ENCODE measurements around the gene ZC3HAV1L. TPM values are rescaled to one million over a fixed set of nuclear protein-coding genes. Genes with fewer than 3 reads are reported as not detected.

ZC3HAV1L gene
- total RNA-seq, 4 donors from 2014 or later = 7.3 to 12.4 (median 10.2) TPM

DNA sequence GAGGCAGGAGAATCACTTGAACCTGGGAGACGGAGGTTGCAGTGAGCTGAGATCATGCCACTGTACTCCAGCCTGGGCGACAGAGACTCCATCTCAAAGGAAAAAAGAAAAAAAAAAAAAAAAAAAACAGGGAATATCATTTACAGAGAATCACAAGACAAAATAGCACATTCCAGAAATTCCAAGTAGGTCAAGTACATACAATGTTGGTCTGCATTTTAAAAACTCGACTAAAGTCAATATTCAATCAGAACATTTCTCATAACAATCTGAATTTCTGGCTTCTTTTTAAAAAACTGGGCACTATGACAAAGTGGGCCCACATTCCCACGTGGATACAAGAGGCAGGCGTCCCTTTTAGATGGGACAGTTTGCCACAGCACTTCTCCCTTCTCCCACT, 12.8 kb downstream of the ZC3HAV1L start:
- H3K9me3 ChIP-seq = no peaks in the 10 kb centered on the region
- H3K4me1 ChIP-seq = no peaks in the 10 kb centered on the region
- ATAC-seq = no peak
- no peak for TF ChIP-seq POLR2AphosphoS5 (IDR thresholded peaks at IDR 0.05)
- TF ChIP-seq, protein P1, sequence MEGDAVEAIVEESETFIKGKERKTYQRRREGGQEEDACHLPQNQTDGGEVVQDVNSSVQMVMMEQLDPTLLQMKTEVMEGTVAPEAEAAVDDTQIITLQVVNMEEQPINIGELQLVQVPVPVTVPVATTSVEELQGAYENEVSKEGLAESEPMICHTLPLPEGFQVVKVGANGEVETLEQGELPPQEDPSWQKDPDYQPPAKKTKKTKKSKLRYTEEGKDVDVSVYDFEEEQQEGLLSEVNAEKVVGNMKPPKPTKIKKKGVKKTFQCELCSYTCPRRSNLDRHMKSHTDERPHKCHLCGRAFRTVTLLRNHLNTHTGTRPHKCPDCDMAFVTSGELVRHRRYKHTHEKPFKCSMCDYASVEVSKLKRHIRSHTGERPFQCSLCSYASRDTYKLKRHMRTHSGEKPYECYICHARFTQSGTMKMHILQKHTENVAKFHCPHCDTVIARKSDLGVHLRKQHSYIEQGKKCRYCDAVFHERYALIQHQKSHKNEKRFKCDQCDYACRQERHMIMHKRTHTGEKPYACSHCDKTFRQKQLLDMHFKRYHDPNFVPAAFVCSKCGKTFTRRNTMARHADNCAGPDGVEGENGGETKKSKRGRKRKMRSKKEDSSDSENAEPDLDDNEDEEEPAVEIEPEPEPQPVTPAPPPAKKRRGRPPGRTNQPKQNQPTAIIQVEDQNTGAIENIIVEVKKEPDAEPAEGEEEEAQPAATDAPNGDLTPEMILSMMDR (IDR thresholded peaks at IDR 0.05) = no peak
- no peak for TF ChIP-seq POLR2A (IDR thresholded peaks at IDR 0.05)
- TF ChIP-seq EP300 (IDR thresholded peaks at IDR 0.05) = no peak
- 56 to 72% methylated on average over 5 of the region's 5 CpGs for WGBS, 2 donors (ENCODE audit: low coverage in 1 of 2)
- H3K27ac ChIP-seq = no peak overlapping the region
- H3K36me3 ChIP-seq = peaks cover 0 to 58% of the 10 kb centered on the region in 2 donors
- H3K27me3 ChIP-seq = no peaks in the 10 kb centered on the region
- H3K4me3 ChIP-seq = no peak overlapping the region

DNA sequence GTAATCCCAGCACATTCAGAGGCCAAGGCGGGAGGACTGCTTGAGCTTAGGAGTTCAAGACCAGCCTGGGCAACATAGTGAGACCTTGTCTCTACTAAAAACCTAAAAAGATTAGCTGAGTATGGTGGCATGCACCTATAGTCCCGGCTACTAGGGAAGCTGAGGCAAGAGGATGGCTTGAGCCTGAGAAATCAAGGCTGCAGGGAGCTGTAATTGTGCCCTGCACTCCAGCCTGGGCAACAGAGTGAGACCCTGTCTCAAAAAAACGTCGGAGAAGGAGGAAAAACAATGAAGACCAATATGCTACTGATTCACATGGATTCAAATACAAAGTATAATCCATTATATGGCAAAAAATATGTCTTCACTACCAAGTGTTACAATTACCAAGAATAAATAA, 13.6 kb downstream of the ZC3HAV1L start:
- no peaks in the 10 kb centered on the region for H3K27me3 ChIP-seq
- no peak for ATAC-seq
- no peak overlapping the region for H3K27ac ChIP-seq
- no peak for TF ChIP-seq POLR2AphosphoS5 (IDR thresholded peaks at IDR 0.05)
- 60 to 61% methylated on average over 4 of the region's 4 CpGs for WGBS, 2 donors (ENCODE audit: low coverage in 1 of 2)
- H3K9me3 ChIP-seq = no peaks in the 10 kb centered on the region
- peaks cover 0 to 51% of the 10 kb centered on the region in 2 donors for H3K36me3 ChIP-seq
- no peak overlapping the region for H3K4me3 ChIP-seq
- H3K4me1 ChIP-seq = no peaks in the 10 kb centered on the region

DNA sequence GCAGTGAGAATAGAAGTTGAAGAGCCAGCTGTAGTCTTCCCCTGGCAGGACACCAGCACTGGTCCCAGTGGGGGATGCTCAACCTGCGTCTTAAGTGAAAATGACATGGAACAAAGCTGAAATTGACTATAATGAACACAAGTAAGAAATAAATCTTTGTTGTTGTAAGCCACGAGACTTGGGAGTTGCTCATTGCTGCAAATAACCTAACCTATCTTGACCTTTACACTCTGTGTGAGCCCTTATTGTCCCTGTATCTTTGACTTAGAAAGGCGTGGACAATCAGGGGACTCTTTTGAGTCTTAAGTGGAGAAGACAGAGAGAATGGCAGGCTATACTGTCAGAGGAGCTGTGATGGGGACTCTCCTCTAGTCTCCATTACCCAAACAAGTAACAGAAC, 16.9 kb downstream of the ZC3HAV1L start:
- no peak overlapping the region for H3K4me3 ChIP-seq
- H3K27me3 ChIP-seq = no peaks in the 10 kb centered on the region
- no peaks in the 10 kb centered on the region for H3K4me1 ChIP-seq
- no peak for TF ChIP-seq POLR2AphosphoS5 (IDR thresholded peaks at IDR 0.05)
- no peak for TF ChIP-seq EP300 (IDR thresholded peaks at IDR 0.05)
- TF ChIP-seq POLR2A (IDR thresholded peaks at IDR 0.05) = no peak
- TF ChIP-seq, protein P1 (IDR thresholded peaks at IDR 0.05) = no peak
- no peak for ATAC-seq
- peaks cover 0 to 22% of the 10 kb centered on the region in 2 donors for H3K36me3 ChIP-seq
- 82 to 89% methylated on average over 2 to 3 of the region's 3 CpGs for WGBS, 2 donors (ENCODE audit: low coverage in 1 of 2)
- no peak overlapping the region for H3K27ac ChIP-seq
- no peaks in the 10 kb centered on the region for H3K9me3 ChIP-seq

DNA sequence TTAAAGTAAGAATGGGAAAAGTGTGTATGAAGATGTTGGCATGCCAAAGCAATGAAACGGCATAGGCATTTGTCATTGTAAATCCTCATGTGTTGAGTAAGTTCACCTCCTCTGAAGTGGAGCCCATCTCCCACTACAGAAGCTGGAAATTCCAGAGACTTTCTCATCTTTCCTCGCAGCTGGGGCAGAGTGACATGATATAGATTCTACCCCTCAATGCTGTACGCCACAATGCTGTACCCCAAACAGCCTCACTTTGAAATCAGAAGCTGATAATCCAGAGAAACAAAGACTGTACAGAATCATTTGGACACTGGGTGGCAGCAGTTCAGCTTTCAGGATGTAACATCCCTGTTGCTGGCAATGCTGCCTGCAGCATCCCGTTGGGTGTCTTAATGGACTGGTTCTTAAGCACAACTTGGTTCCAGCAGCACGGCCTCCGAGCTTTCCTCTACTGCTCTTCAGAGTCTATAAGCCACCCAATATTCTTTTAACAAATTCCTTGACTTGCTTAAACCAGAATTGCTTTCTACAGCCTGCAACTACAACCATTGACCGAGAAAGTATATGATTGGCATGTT, 18.8 kb downstream of the ZC3HAV1L start:
- no peak for TF ChIP-seq EP300 (IDR thresholded peaks at IDR 0.05)
- TF ChIP-seq POLR2A (IDR thresholded peaks at IDR 0.05) = no peak
- TF ChIP-seq, protein P1 (IDR thresholded peaks at IDR 0.05) = peak; percentile 8 to 64 (median 40)
- TF ChIP-seq POLR2AphosphoS5 (IDR thresholded peaks at IDR 0.05) = no peak
- Histone ChIP-seq H3K36me3 (peaks cover 0 to 4% of the 10 kb centered on the region in 2 donors), H3K27me3 (peaks cover 4% of the 10 kb centered on the region), H3K4me3 (no peak overlapping the region), H3K4me1 (no peaks in the 10 kb centered on the region), H3K27ac (no peak overlapping the region), H3K9me3 (no peaks in the 10 kb centered on the region)
- 21 to 31% methylated on average over 6 to 7 of the region's 7 CpGs for WGBS, 2 donors (ENCODE audit: low coverage in 1 of 2)
- ATAC-seq = peak; percentile 71

DNA sequence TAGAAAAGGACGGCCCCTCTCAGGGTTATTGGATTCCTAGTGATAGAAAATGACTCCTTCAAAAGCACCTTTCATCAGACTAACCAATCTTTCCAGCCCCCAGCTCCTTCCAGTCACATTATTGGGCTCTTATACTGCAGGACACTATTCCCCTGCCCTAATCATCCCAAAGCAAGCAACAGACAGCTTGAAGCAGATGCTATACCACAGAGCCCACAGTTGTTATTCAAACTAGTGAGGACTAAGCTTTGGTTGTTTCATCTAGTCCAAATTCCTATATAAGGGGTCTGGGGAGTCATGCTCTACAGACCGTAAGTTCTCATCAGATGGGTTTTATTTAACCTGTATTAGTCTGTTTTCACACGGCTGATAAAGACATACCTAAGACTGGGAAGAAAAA, 24.5 kb downstream of the ZC3HAV1L start:
- Histone ChIP-seq H3K27me3 (peaks cover 4% of the 10 kb centered on the region), H3K4me1 (no peaks in the 10 kb centered on the region), H3K4me3 (no peak overlapping the region), H3K27ac (no peak overlapping the region), H3K36me3 (no peaks in the 10 kb centered on the region), H3K9me3 (no peaks in the 10 kb centered on the region)
- TF ChIP-seq POLR2A (IDR thresholded peaks at IDR 0.05) (no peak), POLR2AphosphoS5 (IDR thresholded peaks at IDR 0.05) (no peak), EP300 (IDR thresholded peaks at IDR 0.05) (no peak)
- TF ChIP-seq, protein P1 (IDR thresholded peaks at IDR 0.05) = no peak
- ATAC-seq = no peak
- 96 to 100% methylated on average over 1 to 2 of the region's 3 CpGs for WGBS, 2 donors (ENCODE audit: low coverage in 1 of 2)
